Esophagus squamous epithelium (tissue), 5 donors: ENCODE results near the gene DTNA. TPM values are rescaled to one million over a fixed set of nuclear protein-coding genes. Genes with fewer than 3 reads are reported as not detected.

ENCODE experiments used
- DNase-seq: peaks from one replicate; lab custom pipeline; 2025; lab: John Stamatoyannopoulos, UW
- H3K27ac ChIP-seq, 4 donors: fragments of 200-600 bp; sonication (generic); one replicate each; pipeline ENCODE4 v1.5.1; 2016 to 2019; ENCODE audit warnings: mild to moderate bottlenecking in 1 of 4
- H3K27me3 ChIP-seq, 4 donors: fragments of 200-600 bp; sonication (generic); 1 replicate in 3 of 4; 2 replicates in 1 of 4; pipeline versions ENCODE4 v1.5.1 to v1.6.0; 2017 to 2021; ENCODE audit warnings: antibody characterized with exemption in 1 of 4
- H3K36me3 ChIP-seq, 3 donors: fragments of 200-600 bp; sonication (generic); one replicate each; pipeline ENCODE4 v1.5.1; 2016 to 2019
- H3K4me1 ChIP-seq, 3 donors: fragments of 200-600 bp; sonication (generic); one replicate each; pipeline ENCODE4 v1.5.1; 2017 to 2019
- H3K4me3 ChIP-seq, 4 donors: fragments of 200-600 bp; sonication (generic); 1 replicate in 3 of 4; 2 replicates in 1 of 4; pipeline ENCODE4 v1.5.1; 2016 to 2019; ENCODE audit warnings: mild to moderate bottlenecking in 2 of 4, moderate library complexity in 1 of 4
- H3K9me3 ChIP-seq, 3 donors: fragments of 200-600 bp; sonication (generic); one replicate each; pipeline ENCODE4 v1.5.1; 2016 to 2019
- POLR2A ChIP-seq, 4 donors: fragments of 450-650 bp; IDR thresholded peaks; one replicate each; pipeline ENCODE4 v1.6.1; 2017; ENCODE audit warnings: antibody characterized with exemption in 4 of 4, mild to moderate bottlenecking in 4 of 4, moderate library complexity in 3 of 4
- WGBS, 2 donors: methylation state at CpG; one replicate each; pipeline ENCODE4 v1.1.5; 2018; 5-methylcytosine and 5-hydroxymethylcytosine counted together
- intact Hi-C: fragments of 100-400 bp; cut with DNase I; formaldehyde crosslinking; loops from one replicate; pipeline ENCODE4 v1.15.0; 2022
- total RNA-seq, 4 donors: library from RNA; depleted of rRNA; stranded (reverse); fragments of >200 nt; gene quantifications; one replicate each; pipeline ENCODE4 v1.1.0, GENCODE V29; 2016
- TF ChIP-seq, protein P1 (sequence below), 6 experiments: fragments of 450-650 bp in 4 of 6; fragments of 200-600 bp in 2 of 6; sonication (generic) in 2 of 6; IDR thresholded peaks; one replicate each; pipeline ENCODE4 v1.5.1; 2016 to 2019; ENCODE audit warnings: antibody characterized with exemption in 6 of 6, mild to moderate bottlenecking in 4 of 6, moderate library complexity in 4 of 6
- donor health status: DM: yes; HTN: yes; CAD: no.

DTNA gene
- total RNA-seq, 4 donors from 2014 or later: 1.7 to 75.0 (median 17.2) TPM

DNA sequence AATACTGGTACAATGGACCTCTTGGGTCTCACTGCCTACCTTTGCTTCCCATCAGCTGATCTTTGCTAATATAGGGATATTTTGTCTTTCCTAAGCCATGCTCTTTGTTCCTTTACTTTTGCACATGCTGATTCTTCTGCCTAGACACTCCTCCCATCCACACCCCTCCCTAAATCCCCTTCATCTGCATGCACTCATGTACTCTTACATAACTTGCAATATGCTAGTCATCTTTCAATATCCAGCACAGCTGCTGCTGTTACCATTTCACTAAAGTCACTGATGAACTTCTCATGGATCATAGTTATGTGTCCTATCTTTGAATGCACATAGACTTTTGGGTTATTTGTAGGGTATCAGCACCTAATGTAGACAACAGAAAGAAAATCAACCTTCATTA lies 18.5 kb upstream of the DTNA start:
- no peak for DNase-seq
- Histone ChIP-seq H3K9me3 (no peaks in the 10 kb centered on the region), H3K27me3 (no peaks in the 10 kb centered on the region), H3K4me3 (no peak overlapping the region), H3K27ac (no peak overlapping the region), H3K36me3 (no peaks in the 10 kb centered on the region), H3K4me1 (peaks cover 0 to 8% (median 0%) of the 10 kb centered on the region in 3 donors)
- TF ChIP-seq, protein P1, sequence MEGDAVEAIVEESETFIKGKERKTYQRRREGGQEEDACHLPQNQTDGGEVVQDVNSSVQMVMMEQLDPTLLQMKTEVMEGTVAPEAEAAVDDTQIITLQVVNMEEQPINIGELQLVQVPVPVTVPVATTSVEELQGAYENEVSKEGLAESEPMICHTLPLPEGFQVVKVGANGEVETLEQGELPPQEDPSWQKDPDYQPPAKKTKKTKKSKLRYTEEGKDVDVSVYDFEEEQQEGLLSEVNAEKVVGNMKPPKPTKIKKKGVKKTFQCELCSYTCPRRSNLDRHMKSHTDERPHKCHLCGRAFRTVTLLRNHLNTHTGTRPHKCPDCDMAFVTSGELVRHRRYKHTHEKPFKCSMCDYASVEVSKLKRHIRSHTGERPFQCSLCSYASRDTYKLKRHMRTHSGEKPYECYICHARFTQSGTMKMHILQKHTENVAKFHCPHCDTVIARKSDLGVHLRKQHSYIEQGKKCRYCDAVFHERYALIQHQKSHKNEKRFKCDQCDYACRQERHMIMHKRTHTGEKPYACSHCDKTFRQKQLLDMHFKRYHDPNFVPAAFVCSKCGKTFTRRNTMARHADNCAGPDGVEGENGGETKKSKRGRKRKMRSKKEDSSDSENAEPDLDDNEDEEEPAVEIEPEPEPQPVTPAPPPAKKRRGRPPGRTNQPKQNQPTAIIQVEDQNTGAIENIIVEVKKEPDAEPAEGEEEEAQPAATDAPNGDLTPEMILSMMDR (IDR thresholded peaks at IDR 0.05): no peak
- intact Hi-C loops: no loop called here

DNA sequence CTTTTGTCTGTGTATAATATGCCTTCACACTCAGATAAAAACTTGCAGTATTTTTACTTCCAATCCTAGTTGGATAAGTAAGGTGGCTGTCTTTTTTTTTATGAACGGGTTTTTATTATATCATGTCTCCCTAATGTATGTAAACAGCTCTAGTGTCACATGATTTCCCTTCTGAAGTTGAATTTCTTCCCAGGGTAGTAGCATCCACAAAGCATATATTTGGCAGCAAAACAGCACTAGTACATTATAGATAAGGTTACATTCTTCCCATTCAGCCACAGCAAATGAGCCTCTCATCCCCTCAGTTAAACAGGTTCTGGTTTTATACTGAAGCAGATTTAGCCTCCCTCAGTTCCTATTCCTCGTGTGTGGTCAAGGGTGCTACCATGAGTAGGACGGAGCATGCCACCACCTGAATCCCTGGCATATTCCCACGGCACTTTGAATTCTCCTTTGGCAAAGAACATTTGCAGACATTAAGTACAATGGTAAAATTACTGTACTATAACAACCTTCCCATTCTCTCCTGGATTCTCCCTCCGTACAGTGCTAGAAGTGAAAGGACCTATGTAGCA lies 15.4 kb upstream of the DTNA start:
- no peaks in the 10 kb centered on the region for H3K36me3 ChIP-seq
- intact Hi-C loops: no loop called here
- no peak for DNase-seq
- H3K4me3 ChIP-seq: no peak overlapping the region
- no peaks in the 10 kb centered on the region for H3K9me3 ChIP-seq
- no peak for TF ChIP-seq POLR2A (IDR thresholded peaks at IDR 0.05)
- TF ChIP-seq, protein P1 (IDR thresholded peaks at IDR 0.05): no peak
- peaks cover 0 to 8% (median 0%) of the 10 kb centered on the region in 3 donors for H3K4me1 ChIP-seq
- no peaks in the 10 kb centered on the region for H3K27me3 ChIP-seq
- no peak overlapping the region for H3K27ac ChIP-seq
- WGBS, 2 donors: 36 to 41% methylated on average over 5 of the region's 5 CpGs

DNA sequence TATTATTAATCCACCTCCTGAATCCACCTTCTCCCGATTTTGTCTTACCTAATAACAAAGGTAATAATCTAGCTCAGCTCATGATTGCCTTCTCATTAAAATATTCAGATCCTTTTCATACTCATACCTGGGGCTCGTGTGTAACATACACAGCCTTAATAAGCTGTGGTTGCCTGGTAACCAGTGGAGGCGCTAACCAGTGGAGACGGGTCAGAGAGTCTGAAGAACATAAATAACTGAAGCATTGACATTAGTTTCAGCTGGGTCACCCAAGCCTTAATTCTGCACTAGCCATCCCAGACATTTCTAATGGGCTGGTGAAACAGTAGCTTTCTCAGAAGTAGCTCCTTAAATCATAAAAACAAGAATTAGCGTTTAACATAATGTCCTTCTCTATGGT lies 14.8 kb upstream of the DTNA start:
- no peaks in the 10 kb centered on the region for H3K36me3 ChIP-seq
- peaks cover 0 to 8% (median 0%) of the 10 kb centered on the region in 3 donors for H3K4me1 ChIP-seq
- H3K4me3 ChIP-seq: no peak overlapping the region
- no peak overlapping the region for H3K27ac ChIP-seq
- no peak for DNase-seq
- no peaks in the 10 kb centered on the region for H3K27me3 ChIP-seq
- 39 to 52% methylated on average over 5 of the region's 5 CpGs for WGBS, 2 donors
- intact Hi-C loops: no loop called here
- no peaks in the 10 kb centered on the region for H3K9me3 ChIP-seq
- no peak for TF ChIP-seq POLR2A (IDR thresholded peaks at IDR 0.05)
- TF ChIP-seq, protein P1 (IDR thresholded peaks at IDR 0.05): no peak

DNA sequence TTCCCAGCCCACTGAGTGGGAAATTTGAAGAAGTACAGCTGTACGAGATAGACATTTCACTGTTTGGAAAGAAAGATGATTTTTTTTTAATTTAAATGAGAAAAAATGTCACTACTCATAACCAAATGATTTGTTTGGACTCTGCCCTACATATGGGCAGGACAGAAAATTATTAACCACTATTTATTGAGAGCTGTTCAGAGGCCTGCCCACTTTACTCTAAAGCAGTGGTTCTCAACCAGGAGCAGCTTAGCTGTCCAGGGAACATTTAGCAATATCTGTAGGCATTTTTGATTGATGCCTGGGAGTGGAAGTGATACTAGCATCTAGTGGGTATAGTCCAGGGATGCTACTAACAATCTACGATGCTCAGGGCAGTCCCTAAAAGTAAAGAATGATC lies 13.4 kb upstream of the DTNA start:
- intact Hi-C loops: no loop called here
- WGBS, 2 donors: 90 to 92% methylated on average over 2 of the region's 2 CpGs

DNA sequence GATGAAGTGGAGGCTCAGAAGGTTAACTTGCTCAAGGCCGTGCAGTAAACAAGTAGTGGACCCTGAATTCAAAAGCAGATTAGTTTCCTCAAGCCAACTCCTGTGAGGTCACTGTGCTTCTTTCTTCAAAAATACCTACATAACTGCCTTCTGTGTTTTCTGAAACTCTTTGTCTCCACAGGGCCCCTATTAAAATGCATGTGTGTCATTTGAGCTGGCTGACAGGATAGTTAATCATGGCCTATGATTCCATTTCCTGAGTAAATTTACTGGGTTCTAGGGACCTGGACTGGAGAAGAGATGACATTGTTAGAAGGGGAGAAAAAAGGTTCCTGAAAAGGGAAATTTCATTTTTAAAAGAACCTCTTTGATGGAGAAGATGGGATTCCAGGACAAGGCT lies 12.9 kb upstream of the DTNA start:
- Histone ChIP-seq H3K27me3 (no peaks in the 10 kb centered on the region), H3K36me3 (no peaks in the 10 kb centered on the region)
- intact Hi-C loops: no loop called here

More for the DNA sequence above, 13.4 kb upstream of the DTNA start:
- no peak overlapping the region for H3K27ac ChIP-seq
- TF ChIP-seq, protein P1 (IDR thresholded peaks at IDR 0.05): no peak
- no peak for TF ChIP-seq POLR2A (IDR thresholded peaks at IDR 0.05)
- H3K4me1 ChIP-seq: peaks cover 0 to 8% (median 0%) of the 10 kb centered on the region in 3 donors
- no peak overlapping the region for H3K4me3 ChIP-seq
- DNase-seq: no peak
- no peaks in the 10 kb centered on the region for H3K9me3 ChIP-seq
- no peaks in the 10 kb centered on the region for H3K27me3 ChIP-seq
- no peaks in the 10 kb centered on the region for H3K36me3 ChIP-seq

More for the DNA sequence above, 12.9 kb upstream of the DTNA start:
- WGBS, 2 donors: 77 to 100% methylated on average over 1 of the region's 1 CpG
- Histone ChIP-seq H3K9me3 (no peaks in the 10 kb centered on the region), H3K27ac (no peak overlapping the region), H3K4me3 (no peak overlapping the region), H3K4me1 (peaks cover 0 to 8% (median 0%) of the 10 kb centered on the region in 3 donors)
- no peak for DNase-seq
- TF ChIP-seq, protein P1 (IDR thresholded peaks at IDR 0.05): no peak
- TF ChIP-seq POLR2A (IDR thresholded peaks at IDR 0.05): no peak
